ENCODE measurements around the gene TTC9.

TTC9 gene

DNA sequence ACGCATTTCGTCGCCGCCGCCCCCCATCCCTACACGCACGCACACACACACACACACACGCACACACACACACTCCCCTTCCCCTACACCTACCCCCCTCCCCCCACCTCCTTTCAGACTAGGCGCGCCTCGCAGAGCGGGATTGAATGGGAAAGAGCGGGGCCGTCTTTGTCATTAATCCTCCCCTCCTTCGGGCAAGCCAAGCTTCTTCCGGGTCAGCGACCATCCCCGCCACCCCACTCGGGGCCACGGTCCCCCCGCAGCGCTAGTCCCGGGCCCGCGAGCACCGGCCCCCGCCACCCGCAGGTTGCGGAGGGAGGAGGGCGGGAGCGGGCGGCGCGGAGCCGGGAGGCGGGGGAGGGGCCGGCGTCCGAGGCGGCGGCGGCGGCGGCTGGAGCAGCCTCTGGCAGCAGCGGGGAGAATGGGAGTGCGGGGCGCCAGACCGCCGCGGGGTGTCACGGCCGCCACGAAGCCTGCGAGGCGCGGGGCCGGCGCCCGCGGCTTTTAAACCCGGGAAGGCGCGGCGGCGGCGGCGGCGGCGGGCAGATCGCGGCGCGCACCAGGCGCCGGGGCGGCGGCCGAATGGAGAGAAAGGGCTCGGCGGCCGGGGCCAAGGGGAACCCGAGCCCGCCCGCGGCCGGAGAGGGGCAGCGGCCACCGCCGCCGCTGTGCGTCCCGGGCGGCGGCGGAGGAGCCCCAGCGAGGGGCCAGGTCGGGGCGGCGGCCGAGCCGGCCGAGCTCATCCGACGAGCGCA is at the start of gene TTC9:
TTC9 (plus strand) TSS at position 369 of the 755 bp plus-strand sequence; CDS start at position 583, 214 bp downstream.
- in situ Hi-C loops (cut with MboI; ENCODE audit: low sequenced_read_pairs), result no loop called here

DNA sequence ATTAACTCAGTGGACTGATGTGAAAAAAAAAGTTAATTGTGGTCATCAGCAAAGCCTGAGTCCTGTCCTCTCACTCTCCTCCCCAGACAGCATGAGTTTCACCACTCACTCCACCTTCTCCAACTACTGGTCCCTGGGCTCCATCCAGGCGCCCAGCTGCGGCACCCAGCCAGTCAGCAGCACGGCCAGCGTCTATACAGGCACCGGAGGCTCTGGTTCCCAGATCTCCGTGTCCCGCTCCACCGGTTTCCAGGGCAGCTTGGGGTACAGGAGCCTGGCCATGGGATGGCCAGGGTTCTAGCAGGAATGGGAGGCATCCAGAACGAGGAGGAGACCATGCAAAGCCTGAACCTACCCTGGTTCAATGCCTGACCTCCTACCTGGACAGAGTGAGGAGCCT is 47.3 kb upstream of the TTC9 start:
- in situ Hi-C loops (cut with MboI; ENCODE audit: low sequenced_read_pairs), result no loop called here

DNA sequence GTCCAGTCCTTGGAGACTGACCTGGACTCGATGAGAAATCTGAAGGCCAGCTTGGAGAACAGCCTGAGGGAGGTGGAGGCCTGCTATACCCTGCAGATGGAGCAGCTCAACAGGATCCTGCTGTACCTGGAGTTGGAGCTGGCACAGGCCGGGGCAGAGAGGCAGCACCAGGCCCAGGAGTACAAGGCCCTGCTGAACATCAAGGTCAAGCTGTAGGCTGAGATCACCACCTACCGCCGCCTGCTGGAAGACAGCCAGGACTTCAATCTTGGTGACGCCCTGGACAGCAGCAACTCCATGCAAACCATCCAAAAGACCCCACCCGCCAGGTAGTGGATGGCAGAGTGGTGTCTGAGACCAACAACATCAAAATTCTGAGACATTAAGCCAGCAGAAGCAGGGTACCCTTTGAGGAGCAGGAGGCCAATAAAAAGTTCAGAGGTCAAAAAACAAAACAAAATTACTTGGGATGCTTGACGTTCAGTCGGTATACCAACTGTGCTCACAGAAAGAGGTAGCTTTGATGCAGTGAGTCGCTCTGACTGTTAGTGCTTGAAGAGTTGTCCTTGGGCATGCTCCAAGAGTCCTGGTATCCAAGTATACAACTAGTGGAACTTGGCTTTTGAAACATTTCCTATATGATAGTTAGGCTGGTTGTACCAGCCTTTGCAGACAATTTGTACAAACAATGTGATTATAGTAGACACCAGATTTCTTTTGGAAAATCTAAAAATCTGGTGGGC is 46.1 kb upstream of the TTC9 start:
- in situ Hi-C loops (cut with MboI; ENCODE audit: low sequenced_read_pairs), result no loop called here

DNA sequence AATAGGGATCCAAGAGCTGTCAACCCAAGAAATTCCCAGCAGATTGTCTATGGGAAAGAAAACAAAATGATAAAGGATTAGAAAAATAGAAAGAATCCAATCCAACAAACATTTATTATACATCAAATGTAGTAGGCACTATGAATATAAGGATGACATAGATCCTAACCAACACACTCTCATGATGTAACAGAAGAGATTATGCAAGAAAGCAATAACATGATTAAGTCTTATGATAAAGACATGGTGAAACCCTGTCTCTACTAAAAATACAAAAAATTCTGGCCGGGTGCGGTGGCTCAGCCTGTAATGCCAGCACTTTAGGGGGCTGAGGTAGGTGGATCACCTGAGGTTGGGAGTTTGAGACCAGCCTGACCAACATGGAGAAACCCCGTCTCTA is 44.0 kb upstream of the TTC9 start:
- in situ Hi-C loops (cut with MboI; ENCODE audit: low sequenced_read_pairs), result no loop called here

DNA sequence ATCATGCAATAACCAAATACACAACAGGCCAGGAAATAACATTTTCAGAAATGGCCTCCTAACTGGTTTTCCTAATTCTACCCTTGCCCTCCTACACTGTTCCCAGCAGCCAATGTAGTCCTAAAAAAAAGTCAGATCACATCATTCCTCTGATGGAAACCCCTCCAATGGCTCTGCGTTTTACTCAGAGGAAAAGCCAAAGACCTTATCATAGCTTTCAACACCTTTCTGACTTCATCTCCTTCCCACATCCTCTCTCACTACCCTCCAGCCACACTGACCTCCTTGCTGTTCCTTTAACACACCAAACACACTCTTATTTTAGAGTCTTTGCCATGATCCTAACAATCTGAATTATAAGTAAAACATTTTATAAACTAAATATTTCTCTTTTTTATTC is 42.4 kb upstream of the TTC9 start:
- in situ Hi-C loops (cut with MboI; ENCODE audit: low sequenced_read_pairs), result no loop called here

DNA sequence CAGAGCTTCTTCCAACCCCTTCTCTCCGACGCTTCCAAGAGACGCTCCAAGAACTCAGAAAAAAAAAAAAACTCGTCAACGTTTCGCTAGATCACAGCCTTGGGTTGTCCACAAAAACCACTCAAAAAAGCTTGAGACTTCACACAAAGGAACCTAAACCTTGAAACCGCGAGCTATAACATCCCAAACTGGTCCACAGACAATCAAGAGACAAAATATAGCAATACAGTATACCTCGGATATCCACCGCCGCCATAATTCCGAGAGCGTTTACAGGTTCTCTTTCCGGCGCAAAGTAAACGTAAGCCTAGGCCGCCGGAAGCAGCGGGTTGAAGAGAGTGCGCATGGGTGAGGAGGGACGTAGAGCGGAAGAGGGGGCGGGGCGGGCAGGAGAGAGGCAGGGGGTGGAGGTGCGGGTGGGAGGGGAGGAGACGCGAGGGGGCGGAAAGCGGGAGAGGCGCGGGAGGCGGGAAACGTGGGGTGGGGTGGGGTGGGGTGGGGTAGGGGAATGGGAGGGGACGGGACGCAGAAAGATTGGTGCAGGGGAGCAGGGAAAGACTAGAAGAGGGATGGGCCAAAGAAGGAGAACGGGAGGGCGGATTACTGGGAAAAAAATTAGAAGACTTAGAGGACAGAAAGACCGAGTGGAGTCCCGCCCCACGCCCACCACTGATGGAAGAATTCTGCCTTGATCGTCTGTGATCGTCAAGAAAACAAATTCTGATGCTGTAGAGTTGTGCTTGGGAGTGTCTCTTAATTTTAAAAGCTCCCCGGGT is 41.1 kb upstream of the TTC9 start, which contains the start of gene MED6:
MED6 (minus strand) TSS at position 274 of the 776 bp plus-strand sequence; CDS start at position 256, 18 bp downstream.
- in situ Hi-C loops (cut with MboI; ENCODE audit: low sequenced_read_pairs), result loop anchor here (25.0 kb wide), 2 partner anchors 112 to 362 kb away; no protein-coding TSS in a partner anchor

DNA sequence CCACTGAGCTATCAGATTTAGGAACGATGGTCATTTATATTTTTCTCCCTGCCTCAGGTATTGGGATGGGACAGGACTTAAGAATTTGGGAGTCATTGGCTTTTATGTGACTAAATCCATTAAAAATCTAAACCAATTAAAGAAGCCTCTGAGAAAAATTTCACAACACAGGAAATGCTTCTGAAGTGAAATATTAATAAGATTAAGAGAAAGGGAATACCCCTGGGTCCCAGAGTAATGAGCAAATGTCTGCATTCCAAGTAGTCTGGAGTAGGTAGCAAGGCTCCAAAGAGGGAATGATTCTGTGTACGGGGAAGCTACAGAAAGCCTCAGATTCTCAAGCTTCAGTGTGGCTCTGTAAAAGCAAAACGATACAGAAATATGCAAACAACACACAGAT is 40.6 kb upstream of the TTC9 start:
- in situ Hi-C loops (cut with MboI; ENCODE audit: low sequenced_read_pairs), result loop anchor here (25.0 kb wide), 2 partner anchors 111 to 361 kb away; no protein-coding TSS in a partner anchor

DNA sequence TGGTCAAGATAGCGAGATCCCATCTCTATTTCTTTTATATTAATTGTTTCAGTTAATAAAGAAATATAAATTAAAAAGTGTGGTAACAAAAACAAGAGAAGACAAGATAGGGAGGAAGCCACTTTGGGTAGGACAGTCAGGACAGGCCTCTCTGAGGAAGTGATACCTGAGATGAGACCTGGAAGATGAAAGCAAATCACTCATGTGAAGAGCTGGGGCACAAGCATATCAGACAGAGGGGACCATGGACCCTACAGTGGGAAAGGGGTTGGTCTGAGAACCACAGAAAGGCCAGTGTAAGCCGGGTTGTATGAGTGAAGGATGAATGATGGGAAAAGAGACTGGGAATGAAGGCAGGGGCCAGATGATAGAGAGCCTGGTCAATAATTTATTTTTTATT is 39.5 kb upstream of the TTC9 start:
- in situ Hi-C loops (cut with MboI; ENCODE audit: low sequenced_read_pairs), result loop anchor here (25.0 kb wide), 2 partner anchors 110 to 360 kb away; no protein-coding TSS in a partner anchor

DNA sequence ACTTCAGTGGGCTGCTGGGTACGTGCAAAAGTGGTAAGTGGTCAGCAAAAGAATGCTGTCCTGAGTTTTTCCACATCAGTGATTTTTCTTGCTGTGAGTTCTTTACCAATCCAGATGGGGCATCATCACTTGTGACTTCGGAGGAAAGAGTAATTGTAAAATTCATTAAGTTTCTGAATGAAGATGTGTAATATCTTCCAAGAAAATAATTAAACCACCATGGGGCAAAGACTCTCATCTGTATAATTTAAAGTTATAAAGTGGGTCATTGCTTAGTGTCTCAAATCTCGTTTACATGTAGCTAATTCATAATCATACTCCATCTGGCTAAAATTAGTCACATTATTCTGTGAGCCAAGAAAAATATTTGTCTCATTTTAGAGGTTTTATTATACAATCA is 30.5 kb upstream of the TTC9 start:
- in situ Hi-C loops (cut with MboI; ENCODE audit: low sequenced_read_pairs), result loop anchor here (25.0 kb wide), 2 partner anchors 101 to 351 kb away; no protein-coding TSS in a partner anchor

DNA sequence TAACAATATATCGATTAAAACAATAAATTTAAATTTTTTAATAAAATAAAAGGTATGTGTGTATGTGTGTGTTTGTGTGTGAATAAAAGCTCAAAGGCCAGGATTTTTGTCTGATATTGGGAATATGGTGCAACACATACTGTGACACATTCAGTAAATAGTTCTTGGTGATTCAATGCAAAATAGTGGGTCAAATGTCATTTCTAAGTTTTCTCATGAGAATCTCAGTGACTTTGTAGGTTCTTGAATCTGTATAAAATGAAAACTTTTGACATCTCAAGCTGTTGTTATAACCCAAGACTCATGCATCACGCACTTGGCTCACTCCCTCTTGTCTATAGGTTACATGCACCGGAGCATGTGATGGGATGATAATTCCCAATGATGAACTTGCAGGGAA is 25.1 kb upstream of the TTC9 start:
- in situ Hi-C loops (cut with MboI; ENCODE audit: low sequenced_read_pairs), result loop anchor here (25.0 kb wide), 2 partner anchors 96 to 346 kb away; no protein-coding TSS in a partner anchor

DNA sequence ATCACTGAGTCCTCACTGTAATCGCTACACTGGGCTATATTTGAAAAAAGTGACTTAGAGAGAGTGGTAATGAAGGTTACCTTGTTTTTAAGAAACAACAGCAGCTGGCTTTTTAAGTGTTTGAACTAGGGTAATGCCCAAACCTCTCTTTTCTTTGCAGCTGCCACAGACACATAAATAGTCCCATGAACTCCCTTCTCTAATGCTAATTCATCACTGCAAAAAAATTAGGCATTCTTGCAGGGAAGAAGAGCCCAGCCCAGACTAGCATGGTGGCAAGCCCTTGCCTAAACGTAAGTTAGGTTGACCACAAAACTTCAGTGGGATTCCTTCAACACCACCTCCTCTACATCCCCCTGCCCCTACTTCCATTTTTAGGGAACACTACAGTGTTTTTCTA is 23.4 kb upstream of the TTC9 start:
- in situ Hi-C loops (cut with MboI; ENCODE audit: low sequenced_read_pairs), result loop anchor here (25.0 kb wide), 2 partner anchors 94 to 344 kb away; no protein-coding TSS in a partner anchor

DNA sequence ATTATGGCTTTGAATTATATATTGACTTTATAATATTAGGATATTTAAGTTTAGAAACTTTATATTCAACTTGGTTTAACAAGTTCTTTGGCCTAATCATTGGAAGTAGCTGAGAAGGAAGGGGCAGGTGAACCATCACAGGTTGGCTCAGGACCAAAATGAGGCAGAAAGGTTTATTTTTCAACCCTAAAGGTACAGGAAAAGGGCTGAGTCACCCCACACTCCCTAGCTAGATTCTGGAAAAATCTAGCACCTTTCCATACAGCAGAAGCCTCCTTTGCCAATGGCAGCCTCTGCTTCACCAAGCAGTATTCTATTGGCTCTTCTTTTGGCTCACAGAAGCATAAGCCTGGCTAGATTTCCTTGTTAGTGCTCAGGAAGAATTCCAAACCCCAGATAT is 22.0 kb upstream of the TTC9 start:
- in situ Hi-C loops (cut with MboI; ENCODE audit: low sequenced_read_pairs), result loop anchor here (25.0 kb wide), 2 partner anchors 93 to 343 kb away; no protein-coding TSS in a partner anchor

DNA sequence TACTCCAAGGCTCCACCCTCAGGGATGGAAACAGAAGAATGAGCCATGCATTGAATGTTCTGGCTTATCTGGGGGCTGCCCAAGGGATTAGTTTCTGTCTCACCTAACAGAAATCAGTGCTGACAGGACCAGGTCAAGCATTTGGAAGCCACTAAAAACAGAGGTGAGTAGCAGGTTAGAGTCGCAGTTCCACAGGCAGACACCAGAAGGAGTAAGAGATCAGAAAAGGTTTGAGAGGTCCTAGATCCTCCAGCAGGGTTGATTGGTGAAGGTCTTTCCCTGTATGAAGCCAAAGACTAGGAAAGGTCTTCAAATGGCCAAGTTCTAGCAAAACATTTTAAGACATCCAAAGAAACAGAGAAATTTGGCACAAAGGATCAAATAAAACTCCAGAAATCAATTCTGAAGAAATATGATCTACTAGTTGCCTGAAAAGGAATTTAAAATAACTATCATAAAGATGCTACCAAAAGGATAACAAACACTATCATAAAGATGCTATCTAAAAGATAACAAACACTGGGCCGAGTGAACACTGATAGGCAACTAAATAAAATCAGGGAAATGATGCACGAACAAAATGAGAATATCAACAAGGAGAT is 19.5 kb upstream of the TTC9 start:
- in situ Hi-C loops (cut with MboI; ENCODE audit: low sequenced_read_pairs), result loop anchor here (25.0 kb wide), 2 partner anchors 90 to 340 kb away; no protein-coding TSS in a partner anchor

DNA sequence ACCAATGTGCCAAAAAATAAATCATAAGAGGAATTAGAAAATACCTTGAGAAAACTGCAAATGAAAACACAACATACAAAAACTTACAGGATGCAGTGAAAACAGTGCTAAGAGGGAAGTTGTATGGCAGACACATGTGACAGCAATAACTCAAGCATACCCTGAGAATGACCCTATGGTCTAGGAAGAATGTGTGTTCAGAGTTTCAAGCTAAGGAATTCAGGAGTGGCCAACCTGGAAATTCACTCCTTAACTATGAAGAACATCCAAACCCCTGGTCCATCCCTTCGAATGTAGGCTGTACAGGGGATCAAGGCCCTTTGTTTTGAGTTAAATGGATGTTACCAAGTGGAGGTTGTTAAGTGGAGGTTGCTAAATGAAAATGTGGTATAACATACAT is 16.7 kb upstream of the TTC9 start:
- in situ Hi-C loops (cut with MboI; ENCODE audit: low sequenced_read_pairs), result loop anchor here (25.0 kb wide), 2 partner anchors 87 to 337 kb away; no protein-coding TSS in a partner anchor

DNA sequence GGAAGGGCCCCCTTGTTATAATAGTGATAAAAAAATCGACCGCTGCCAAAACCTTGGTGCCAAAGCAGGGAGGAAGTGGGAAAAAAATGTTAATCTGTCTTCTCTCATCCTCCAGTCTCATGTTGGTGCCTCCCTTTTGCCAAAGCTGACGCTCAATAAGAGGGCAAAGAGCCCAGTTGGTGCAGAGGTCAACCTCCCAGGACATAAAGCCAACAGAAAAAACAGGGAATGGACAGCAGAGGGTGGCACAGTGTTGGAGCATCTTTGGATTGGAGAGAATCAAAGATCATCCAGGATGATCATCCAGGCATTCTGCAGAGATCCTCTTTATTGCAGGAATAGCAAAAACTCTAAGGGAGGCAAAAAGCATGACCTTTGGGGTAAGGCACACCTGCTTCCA is 9.8 kb upstream of the TTC9 start:
- in situ Hi-C loops (cut with MboI; ENCODE audit: low sequenced_read_pairs), result no loop called here

DNA sequence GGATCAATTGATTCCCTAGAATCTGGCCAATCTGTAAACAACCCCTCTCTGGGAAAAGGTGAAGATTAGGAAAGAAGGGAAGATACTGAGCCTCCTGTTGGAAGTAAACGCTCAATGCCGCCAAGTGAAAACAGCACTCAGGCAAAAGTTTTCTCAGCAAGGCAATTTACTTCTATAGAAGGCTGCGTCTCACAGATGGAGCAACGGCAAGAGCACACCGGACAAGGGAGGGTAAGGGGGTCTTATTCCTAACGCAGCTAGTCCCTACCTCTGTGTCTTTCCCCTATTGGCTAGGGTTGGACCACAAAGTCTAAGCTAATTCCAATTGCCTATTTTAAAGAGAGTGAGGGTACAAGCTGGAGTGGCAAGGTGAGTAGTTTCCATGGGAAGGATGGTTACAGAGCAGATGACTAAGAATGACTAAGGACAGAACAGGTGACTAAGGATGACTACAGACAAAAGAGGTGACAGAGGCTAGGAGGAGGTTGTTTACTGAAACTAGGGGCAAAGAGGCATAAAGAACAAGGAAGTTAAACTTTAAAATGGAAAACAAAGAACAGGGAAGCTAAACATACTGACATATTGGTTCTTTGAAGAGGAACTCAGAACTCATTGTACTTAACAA is 5.6 kb upstream of the TTC9 start:
- in situ Hi-C loops (cut with MboI; ENCODE audit: low sequenced_read_pairs), result no loop called here

DNA sequence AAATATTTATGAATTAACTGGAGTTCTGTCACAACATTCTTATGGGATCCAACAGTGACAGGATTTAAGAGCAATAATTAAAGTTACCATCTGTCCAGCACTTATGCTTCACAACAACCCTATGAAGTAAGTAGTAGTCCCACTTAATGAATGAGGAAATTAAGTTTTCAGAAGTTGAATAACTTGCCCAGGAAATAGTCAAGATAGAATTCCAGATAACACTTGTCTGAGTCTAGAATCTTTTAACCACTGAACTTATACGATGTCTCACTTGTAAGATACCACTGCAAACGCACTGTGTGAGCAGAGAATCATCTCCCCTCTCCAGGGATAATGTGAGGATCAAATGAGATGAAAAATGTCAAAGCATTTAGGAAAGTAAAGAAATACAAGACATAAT is 3.3 kb upstream of the TTC9 start:
- in situ Hi-C loops (cut with MboI; ENCODE audit: low sequenced_read_pairs), result no loop called here

DNA sequence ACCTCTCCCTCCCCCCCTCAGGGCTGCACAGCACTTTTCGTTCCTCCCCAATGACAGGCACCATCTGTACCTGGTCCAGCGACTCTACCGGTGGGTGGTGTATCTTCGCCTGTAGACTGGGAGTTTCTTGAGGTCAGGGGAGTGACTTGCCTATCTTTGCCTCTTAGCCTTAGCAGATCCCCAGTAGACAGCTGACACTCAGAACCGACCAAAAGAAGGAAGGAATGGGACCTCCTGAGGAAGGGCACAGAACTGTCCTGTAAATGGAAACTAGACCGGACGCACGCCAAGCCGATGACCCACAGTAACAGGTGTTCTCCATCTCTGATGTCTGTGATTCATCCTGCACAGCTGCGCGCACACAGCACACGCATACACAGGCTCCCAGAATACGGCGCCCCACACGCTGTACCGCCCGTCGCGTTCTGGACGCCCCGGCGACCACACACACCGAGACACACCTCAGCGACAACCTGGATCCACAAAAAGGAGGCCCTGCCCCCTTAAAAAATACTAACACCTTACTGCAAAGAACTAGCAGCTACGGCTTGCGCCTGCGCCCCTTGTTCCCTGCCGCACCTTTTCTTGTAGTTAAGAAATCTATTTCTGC is 673 bp upstream of the TTC9 start:
- in situ Hi-C loops (cut with MboI; ENCODE audit: low sequenced_read_pairs), result no loop called here

Measured in HL-60/S4 treated with retinoic acid at 250 ng/mL for 4 days and 3 days (cell line).